Right atrium auricular region (tissue), 2 donors: ENCODE measurements around the gene PLPPR3. TPM values are rescaled to one million over a fixed set of nuclear protein-coding genes. Genes with fewer than 3 reads are reported as not detected.

Experiments
- DNase-seq: peaks from one replicate; pipeline ENCODE4 v3.0.0-alpha.2; 2019; ENCODE audit warnings: low spot score
- H3K27ac ChIP-seq, 2 donors: fragments of 200-600 bp; sonication (generic); 1 replicate in 1 of 2; 2 replicates in 1 of 2; pipeline ENCODE4 v1.5.1; 2016 to 2019
- H3K27me3 ChIP-seq, 2 donors: fragments of 200-600 bp; sonication (generic); one replicate each; pipeline versions ENCODE4 v1.5.1 to v1.6.0; 2017 to 2019
- H3K36me3 ChIP-seq: fragments of 200-600 bp; sonication (generic); one replicate; pipeline ENCODE4 v1.5.1; 2016
- H3K4me1 ChIP-seq, 2 donors: fragments of 200-600 bp; sonication (generic); one replicate each; pipeline versions ENCODE4 v1.5.1 to v1.6.0; 2017 to 2019
- H3K4me3 ChIP-seq, 2 donors: fragments of 200-600 bp; sonication (generic); 1 replicate in 1 of 2; 2 replicates in 1 of 2; pipeline ENCODE4 v1.5.1; 2017 to 2019; ENCODE audit warnings: mild to moderate bottlenecking in 1 of 2, moderate library complexity in 1 of 2
- H3K9me3 ChIP-seq, 2 donors: fragments of 200-600 bp; sonication (generic); one replicate each; pipeline ENCODE4 v1.5.1; 2019
- CTCF ChIP-seq, 2 donors: fragments of 200-600 bp; sonication (generic); IDR thresholded peaks; one replicate each; pipeline ENCODE4 v1.5.1; 2019; ENCODE audit warnings: antibody characterized with exemption in 2 of 2
- total RNA-seq, 2 donors: library from RNA; depleted of rRNA; stranded (reverse); fragments of >200 nt; gene quantifications; one replicate each; pipeline ENCODE4 v1.1.0, GENCODE V29; 2016

PLPPR3 gene
- total RNA-seq, 2 donors from 2014 or later: not detected

GRCh38 chr19:791007-791566, 30.7 kb downstream of the PLPPR3 start:
- Histone ChIP-seq H3K4me1 (peaks cover 0 to 61% of the 10 kb centered on the region in 2 donors), H3K4me3 (no peak overlapping the region), H3K9me3 (no peaks in the 10 kb centered on the region), H3K27me3 (no peaks in the 10 kb centered on the region), H3K27ac (peak overlapping the region in 1 of 2 donors; percentile 12), H3K36me3 (no peaks in the 10 kb centered on the region)
- TF ChIP-seq CTCF (IDR thresholded peaks at IDR 0.05): no peak
- no peak for DNase-seq

- Histone ChIP-seq H3K4me1 (peaks cover 0 to 50% of the 10 kb centered on the region in 2 donors), H3K27me3 (no peaks in the 10 kb centered on the region), H3K27ac (peak overlapping the region; percentile 33 to 37), H3K9me3 (no peaks in the 10 kb centered on the region), H3K4me3 (peak overlapping the region in 1 of 2 donors; percentile 14), H3K36me3 (no peaks in the 10 kb centered on the region)
- no peak for TF ChIP-seq CTCF (IDR thresholded peaks at IDR 0.05)
- DNase-seq: no peak
Observed at GRCh38 chr19:789701-790060, 32.1 kb downstream of the PLPPR3 start.

GRCh38 chr19:788983-789700, 32.6 kb downstream of the PLPPR3 start:
- TF ChIP-seq CTCF (IDR thresholded peaks at IDR 0.05): no peak
- Histone ChIP-seq H3K4me1 (peaks cover 0 to 50% of the 10 kb centered on the region in 2 donors), H3K9me3 (no peaks in the 10 kb centered on the region), H3K36me3 (no peaks in the 10 kb centered on the region), H3K4me3 (peak overlapping the region in 1 of 2 donors; percentile 14), H3K27me3 (no peaks in the 10 kb centered on the region), H3K27ac (peak overlapping the region; percentile 33 to 43)
- DNase-seq: no peak

GRCh38 chr19:788686-788982, 33.1 kb downstream of the PLPPR3 start:
- Histone ChIP-seq H3K27ac (peak overlapping the region; percentile 33 to 43), H3K9me3 (no peaks in the 10 kb centered on the region), H3K36me3 (no peaks in the 10 kb centered on the region), H3K4me1 (peaks cover 0 to 50% of the 10 kb centered on the region in 2 donors), H3K27me3 (no peaks in the 10 kb centered on the region), H3K4me3 (no peak overlapping the region)
- TF ChIP-seq CTCF (IDR thresholded peaks at IDR 0.05): no peak
- DNase-seq: no peak

- Histone ChIP-seq H3K27me3 (no peaks in the 10 kb centered on the region), H3K9me3 (no peaks in the 10 kb centered on the region), H3K4me3 (no peak overlapping the region), H3K4me1 (peaks cover 0 to 54% of the 10 kb centered on the region in 2 donors), H3K27ac (no peak overlapping the region), H3K36me3 (no peaks in the 10 kb centered on the region)
- no peak for TF ChIP-seq CTCF (IDR thresholded peaks at IDR 0.05)
- DNase-seq: no peak
Observed at GRCh38 chr19:787536-787935, 34.2 kb downstream of the PLPPR3 start.

- no peak for TF ChIP-seq CTCF (IDR thresholded peaks at IDR 0.05)
- H3K4me1 ChIP-seq: peaks cover 0 to 35% of the 10 kb centered on the region in 2 donors
- no peaks in the 10 kb centered on the region for H3K9me3 ChIP-seq
- H3K27me3 ChIP-seq: no peaks in the 10 kb centered on the region
- H3K4me3 ChIP-seq: no peak overlapping the region
- no peaks in the 10 kb centered on the region for H3K36me3 ChIP-seq
- DNase-seq: no peak
- peak overlapping the region in 1 of 2 donors; percentile 10 for H3K27ac ChIP-seq
Observed at GRCh38 chr19:784541-784940, 37.2 kb downstream of the PLPPR3 start.
